HepG2 (cell line): Measurements from ENCODE around the gene UNG. TPM values are rescaled to one million over a fixed set of nuclear protein-coding genes. Genes with fewer than 3 reads are reported as not detected.

Source experiments
- CBFB ChIP-seq: sonication (generic); formaldehyde crosslinking; IDR thresholded peaks from 2 replicates; pipeline ENCODE4 v1.4.0; 2020; ENCODE audit warnings: missing genetic modification reagents
- E2F2 ChIP-seq: sonication (generic); formaldehyde crosslinking; IDR thresholded peaks from 2 replicates; pipeline ENCODE4 v1.4.0; 2020; ENCODE audit warnings: missing genetic modification reagents, borderline replicate concordance
- EEA1 ChIP-seq: sonication (generic); formaldehyde crosslinking; IDR thresholded peaks from 2 replicates; pipeline ENCODE4 v1.5.1; 2020; ENCODE audit warnings: mild to moderate bottlenecking, missing genetic modification reagents, borderline replicate concordance
- FOSL1 ChIP-seq: sonication (generic); formaldehyde crosslinking; IDR thresholded peaks from 2 replicates; pipeline ENCODE4 v1.9.0; 2021; ENCODE audit warnings: missing genetic modification reagents, borderline replicate concordance
- HDAC1 ChIP-seq: sonication (generic); formaldehyde crosslinking; IDR thresholded peaks from 2 replicates; pipeline ENCODE4 v1.5.1; 2020; ENCODE audit warnings: mild to moderate bottlenecking, missing genetic modification reagents
- IRF9 ChIP-seq: sonication (generic); formaldehyde crosslinking; IDR thresholded peaks from 2 replicates; pipeline ENCODE4 v1.8.0; 2022; ENCODE audit warnings: missing genetic modification reagents, mild to moderate bottlenecking, borderline replicate concordance
- MAF1 ChIP-seq: sonication (generic); formaldehyde crosslinking; IDR thresholded peaks from 2 replicates; pipeline ENCODE4 v1.5.0; 2020; ENCODE audit warnings: missing genetic modification reagents, borderline replicate concordance
- MTA1 ChIP-seq: sonication (generic); formaldehyde crosslinking; IDR thresholded peaks from 2 replicates; pipeline ENCODE4 v1.4.0; 2020; ENCODE audit warnings: missing genetic modification reagents, mild to moderate bottlenecking, borderline replicate concordance
- MYPOP ChIP-seq: sonication (generic); formaldehyde crosslinking; IDR thresholded peaks from 2 replicates; pipeline ENCODE4 v1.8.1; 2023; ENCODE audit warnings: mild to moderate bottlenecking, moderate library complexity, missing genetic modification reagents
- REST ChIP-seq, 2 experiments: IDR thresholded peaks; 2 replicates each; pipeline ENCODE4 v1.6.1; 2011 to 2012; ENCODE audit warnings: low read length in 2 of 2, borderline replicate concordance in 1 of 2, low read depth in 1 of 2, mild to moderate bottlenecking in 1 of 2, moderate library complexity in 1 of 2
- SKI ChIP-seq: fragments of 450-650 bp; IDR thresholded peaks from one replicate; pipeline ENCODE4 v1.6.1; 2018; ENCODE audit warnings: mild to moderate bottlenecking; ENCODE audit not compliant: partially characterized antibody
- ZBTB38 ChIP-seq: sonication (generic); formaldehyde crosslinking; IDR thresholded peaks from 2 replicates; pipeline ENCODE4 v1.5.1; 2020; ENCODE audit warnings: mild to moderate bottlenecking, missing genetic modification reagents
- ZNF142 ChIP-seq: sonication (generic); formaldehyde crosslinking; IDR thresholded peaks from 2 replicates; pipeline ENCODE4 v1.4.0; 2020; ENCODE audit warnings: missing genetic modification reagents
- ZNF282 ChIP-seq: fragments of 450-650 bp; IDR thresholded peaks from 2 replicates; pipeline ENCODE4 v1.6.1; 2018; ENCODE audit not compliant: partially characterized antibody
- ZNF337 ChIP-seq: sonication (generic); formaldehyde crosslinking; IDR thresholded peaks from 2 replicates; pipeline ENCODE4 v1.5.1; 2020; ENCODE audit warnings: missing genetic modification reagents, low read depth, mild to moderate bottlenecking, borderline replicate concordance
- ZNF652 ChIP-seq: IDR thresholded peaks from 2 replicates; pipeline ENCODE4 v1.6.1; 2016; ENCODE audit warnings: low read depth, borderline replicate concordance
- polyA plus RNA-seq, 8 experiments: library from polyadenylated mRNA; depleted of rRNA in 3 of 8; stranded (reverse) in 7 of 8; unstranded in 1 of 8; fragments of >200 nt; fragmentation: Illumina TruSeq in 4 of 8; extraction: Trizol in 4 of 8; gene quantifications; 2 replicates each; pipeline versions ENCODE4 v1.2.1 to v1.2.3, GENCODE V29; 2011 to 2016; ENCODE audit warnings: low read depth in 4 of 8, missing spikeins in 1 of 8, mixed read lengths in 1 of 8; ENCODE audit not compliant: insufficient read depth in 1 of 8
- total RNA-seq, 5 experiments: library from RNA; depleted of rRNA; stranded (reverse); fragments of >200 nt; fragmentation: Illumina TruSeq; extraction: Trizol; gene quantifications; 2 replicates each; pipeline ENCODE4 v1.2.3, GENCODE V29; 2016; ENCODE audit warnings: low read depth in 1 of 5

Gene UNG
- total and polyA plus RNA-seq, 2 of the 13 experiments (the other 11 are each of a cell fraction or from before 2014, with no cell fraction given), result 23.3 to 114 TPM

GRCh38 chr12:109110988-109111495, 13.6 kb downstream of the UNG start (continued):
- TF ChIP-seq REST (IDR thresholded peaks at IDR 0.05; ENCODE audit: borderline replicate concordance in 1 of 2, low read depth in 1 of 2, low read length in 2 of 2) (peak in 1 of 2 experiments; percentile 9; a peak in 1 of 4 replicates), MTA1 (CRISPR knock-in tag) (peak; percentile 60; the same call in 1 of the 2 replicates), EEA1 (CRISPR knock-in tag) (0 out of 2 replicates have a peak, but pooled peaks have one; percentile 45), ZNF337 (no peak), HDAC1 (peak; percentile 80; the same call in 1 of the 2 replicates), CBFB (peak; percentile 66), ZNF282 (no peak), IRF9 (CRISPR knock-in tag) (peak; percentile 84), E2F2 (CRISPR knock-in tag) (no peak; the same call in 1 of the 2 replicates), MAF1 (no peak), ZNF142 (CRISPR knock-in tag) (no peak), ZNF652 (CRISPR knock-in tag) (no peak), FOSL1 (CRISPR knock-in tag) (no peak), ZBTB38 (CRISPR knock-in tag) (peak; percentile 56), SKI (no peak), MYPOP (CRISPR knock-in tag) (peak; percentile 52; the same call in 1 of the 2 replicates)
